ENCODE data around the gene CCDC178. TPM values are rescaled to one million over a fixed set of nuclear protein-coding genes. Genes with fewer than 3 reads are reported as not detected.

CCDC178 gene, protein sequence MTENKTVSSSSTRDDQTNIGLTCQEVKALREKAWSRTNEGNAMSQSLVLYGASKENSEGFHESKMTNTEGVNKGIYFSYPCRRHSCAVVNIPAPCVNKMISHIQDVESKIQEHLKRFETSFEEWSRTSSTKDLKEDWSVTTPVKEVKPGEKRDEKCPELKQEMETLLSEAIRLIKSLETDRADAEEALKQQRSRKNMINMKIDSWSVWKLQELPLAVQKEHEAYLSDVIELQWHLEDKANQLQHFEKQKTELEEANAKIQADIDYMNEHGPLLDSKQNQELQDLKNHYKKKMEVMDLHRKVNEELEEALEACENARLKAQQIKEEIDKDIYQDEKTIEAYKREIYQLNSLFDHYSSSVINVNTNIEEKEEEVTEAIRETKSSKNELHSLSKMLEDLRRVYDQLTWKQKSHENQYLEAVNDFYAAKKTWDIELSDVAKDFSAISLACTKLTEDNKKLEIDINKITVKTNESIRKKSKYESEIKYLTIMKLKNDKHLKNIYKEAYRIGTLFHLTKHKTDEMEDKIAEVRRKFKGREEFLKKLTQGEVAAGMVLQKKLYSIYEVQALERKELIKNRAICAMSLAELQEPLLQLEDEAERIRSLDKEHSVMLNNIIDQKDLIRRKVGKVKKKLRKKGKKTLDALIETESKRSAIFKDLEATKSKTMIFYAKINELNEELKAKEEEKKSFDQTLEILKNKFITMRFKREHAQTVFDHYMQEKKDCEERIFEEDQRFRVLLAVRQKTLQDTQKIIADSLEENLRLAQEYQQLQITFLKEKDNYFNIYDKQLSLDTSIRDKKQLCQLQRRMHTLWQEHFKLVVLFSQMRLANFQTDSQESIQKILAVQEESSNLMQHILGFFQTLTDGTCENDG
- total RNA-seq (not detected), polyA plus RNA-seq (under 1 TPM; 0.06 to 0.25 (median 0.18) TPM)
- long read RNA-seq, donor 1 = 0 reads
- long read RNA-seq, donor 2 = 0 reads

DNA sequence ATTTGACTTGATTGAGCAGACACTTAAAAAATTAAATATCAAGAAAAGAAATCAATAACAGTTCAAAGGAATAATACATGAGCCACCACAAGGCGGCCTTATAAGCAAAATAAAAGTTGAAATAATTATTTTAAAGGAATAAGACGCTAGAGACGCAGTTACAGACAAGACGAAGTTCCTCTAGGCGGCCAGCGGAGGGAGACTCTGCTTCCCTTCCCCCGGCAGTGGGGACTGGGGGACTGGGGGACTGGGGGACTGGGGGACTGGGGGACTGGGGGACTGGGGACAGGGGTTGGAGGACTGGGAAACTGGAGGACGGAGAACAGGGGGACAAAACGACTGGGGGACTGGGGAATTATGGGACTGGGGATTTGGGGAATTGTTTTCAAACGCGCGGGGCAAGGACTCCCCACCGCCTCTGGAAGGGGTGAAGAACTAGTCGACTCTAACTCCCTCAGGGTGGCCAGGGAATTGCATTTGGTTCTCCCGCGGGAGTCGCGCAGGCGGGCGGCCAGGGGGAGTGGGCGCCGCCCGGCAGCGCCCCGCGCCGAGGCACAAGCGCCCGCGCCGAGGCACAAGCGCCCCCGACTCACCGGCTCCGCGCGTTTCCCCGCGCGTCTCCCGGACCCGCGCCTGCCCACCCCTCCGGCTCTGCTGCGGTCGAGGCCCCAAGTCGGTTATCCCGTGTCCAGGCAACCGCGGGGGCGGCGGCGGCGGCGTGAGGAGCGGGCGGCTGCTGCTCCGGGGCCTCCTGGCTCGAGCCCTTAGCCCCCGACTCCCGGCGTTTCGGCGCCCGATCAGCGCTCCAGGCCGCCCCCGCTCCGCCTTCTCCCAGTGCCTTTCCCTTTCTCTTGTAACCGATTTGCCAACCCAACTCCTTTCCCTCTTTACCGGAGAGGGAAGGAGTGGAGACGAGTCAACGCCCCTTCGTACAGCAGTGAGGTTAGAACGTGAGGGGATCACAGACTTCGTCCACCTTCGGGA, at the start of gene CCDC178:
CCDC178 (minus strand) TSS at position 662 of the 984 bp plus-strand sequence. CDS start 28,633 bp downstream, outside the sequence.
- no peaks in the 10 kb centered on the region for H3K4me1 ChIP-seq
- H3K27me3 ChIP-seq (ENCODE audit: insufficient read depth in 3 of 3, low read length in 2 of 3) = peaks cover 0 to 36% (median 7%) of the 10 kb centered on the region in 3 donors
- WGBS, 3 donors = 1% methylated on average over 48 to 77 of the region's 77 CpGs
- peak in 1 of 2 donors; percentile 61 for DNase-seq
- peak within 1 kb of the TSS; percentile 52 for H3K4me3 ChIP-seq
- intact Hi-C loops (cut with DNase I) = no loop called here
- H3K9me3 ChIP-seq = no peaks in the 10 kb centered on the region
- no peak within 1 kb of the TSS for H3K27ac ChIP-seq
- no peaks in the 10 kb centered on the region for H3K36me3 ChIP-seq (ENCODE audit: insufficient read depth in 1 of 2, low read depth in 1 of 2)
- no peak for TF ChIP-seq CTCF (IDR thresholded peaks at IDR 0.05)
- ATAC-seq = peak in 2 of 4 donors; percentile 49 to 61

DNA sequence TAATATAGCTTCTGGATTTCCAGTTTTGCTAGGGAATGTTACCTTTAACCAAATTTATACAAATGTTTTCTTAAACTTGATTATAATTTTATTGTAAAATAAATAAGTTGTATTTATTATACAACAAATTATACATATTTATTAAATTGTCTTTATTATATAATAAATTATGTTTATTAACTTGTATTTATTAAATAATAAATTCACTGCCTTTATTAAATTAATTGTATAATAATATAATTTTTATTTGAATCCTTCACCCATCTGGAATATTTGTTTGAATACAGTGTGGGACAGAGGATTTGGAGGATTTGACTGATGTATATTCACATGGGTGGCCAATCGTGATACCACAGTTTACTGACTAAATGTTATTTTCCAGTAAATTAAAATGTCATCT, 43.4 kb upstream of the CCDC178 start:
- DNase-seq (no peak), ATAC-seq (no peak)
- Histone ChIP-seq H3K4me3 (no peak overlapping the region), H3K4me1 (no peaks in the 10 kb centered on the region), H3K36me3 (ENCODE audit: insufficient read depth in 1 of 2, low read depth in 1 of 2) (no peaks in the 10 kb centered on the region), H3K9me3 (no peaks in the 10 kb centered on the region), H3K27me3 (ENCODE audit: insufficient read depth in 3 of 3, low read length in 2 of 3) (no peaks in the 10 kb centered on the region), H3K27ac (no peak overlapping the region)
- 65 to 79% (median 77%) methylated on average over 1 of the region's 1 CpG for WGBS, 3 donors
- TF ChIP-seq CTCF (IDR thresholded peaks at IDR 0.05) = no peak
- intact Hi-C loops (cut with DNase I) = no loop called here

DNA sequence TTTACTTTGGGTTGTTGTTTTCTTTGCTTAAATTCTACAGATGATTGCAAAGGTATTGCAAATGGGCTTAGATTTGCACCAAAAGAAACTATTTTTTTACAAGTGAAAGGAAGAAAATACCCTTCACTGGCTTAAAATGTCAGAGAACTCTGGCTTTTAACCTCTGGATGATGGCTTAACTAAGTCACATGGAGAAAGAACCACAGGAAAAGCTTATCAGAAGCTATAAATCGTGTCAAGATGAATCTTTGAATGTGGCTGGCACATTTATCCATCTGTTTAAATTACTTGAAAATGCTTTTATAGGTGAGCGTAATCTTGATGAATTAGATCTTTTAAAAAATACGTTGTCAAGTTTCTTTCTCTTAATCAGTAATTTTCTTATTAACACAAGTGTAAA, 32.0 kb upstream of the CCDC178 start:
- Histone ChIP-seq H3K4me3 (no peak overlapping the region), H3K27me3 (ENCODE audit: insufficient read depth in 3 of 3, low read length in 2 of 3) (no peaks in the 10 kb centered on the region), H3K27ac (no peak overlapping the region), H3K36me3 (ENCODE audit: insufficient read depth in 1 of 2, low read depth in 1 of 2) (no peaks in the 10 kb centered on the region), H3K4me1 (no peaks in the 10 kb centered on the region), H3K9me3 (no peaks in the 10 kb centered on the region)
- WGBS, 3 donors = 37 to 45% (median 43%) methylated on average over 3 of the region's 3 CpGs
- DNase-seq (no peak), ATAC-seq (no peak)
- intact Hi-C loops (cut with DNase I) = no loop called here
- TF ChIP-seq CTCF (IDR thresholded peaks at IDR 0.05) = no peak

- Histone ChIP-seq H3K36me3 (ENCODE audit: insufficient read depth in 1 of 2, low read depth in 1 of 2) (no peaks in the 10 kb centered on the region), H3K27me3 (ENCODE audit: insufficient read depth in 3 of 3, low read length in 2 of 3) (no peaks in the 10 kb centered on the region), H3K9me3 (no peaks in the 10 kb centered on the region), H3K4me3 (no peak overlapping the region), H3K4me1 (no peaks in the 10 kb centered on the region), H3K27ac (no peak overlapping the region)
- no peak for ATAC-seq
- TF ChIP-seq CTCF (IDR thresholded peaks at IDR 0.05) = no peak
- no peak for DNase-seq
- intact Hi-C loops (cut with DNase I) = no loop called here
- WGBS, 3 donors = 88 to 93% (median 88%) methylated on average over 2 of the region's 2 CpGs
Measured at GRCh38 chr18:33470216-33470615, 29.7 kb upstream of the CCDC178 start.
